HuH-7 (cell line): ENCODE measurements around the gene TRAPPC11.

Source experiments
- DNase-seq: peaks from one replicate; pipeline ENCODE4 v3.0.0; 2011; ENCODE audit warnings: low spot score

TRAPPC11 gene

DNA sequence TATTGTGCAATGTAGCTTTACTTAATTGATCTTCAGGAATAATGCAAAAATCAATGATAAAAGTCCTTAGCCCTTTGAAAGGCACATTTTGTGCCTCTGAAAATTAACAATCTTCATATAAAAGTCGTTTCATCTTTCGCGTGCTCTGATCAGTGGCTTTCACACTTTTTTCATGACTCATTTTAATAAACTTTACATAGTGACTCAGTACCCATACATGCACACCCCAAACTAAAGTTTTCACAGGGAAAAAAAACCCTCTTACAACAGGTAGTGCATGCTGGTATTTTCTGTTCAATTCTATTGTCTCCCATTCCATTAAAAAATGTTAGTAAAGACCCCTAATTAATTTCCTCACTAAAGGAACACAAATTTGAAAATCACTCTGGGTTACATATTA, 21.6 kb upstream of the TRAPPC11 start:
- no peak for DNase-seq

DNA sequence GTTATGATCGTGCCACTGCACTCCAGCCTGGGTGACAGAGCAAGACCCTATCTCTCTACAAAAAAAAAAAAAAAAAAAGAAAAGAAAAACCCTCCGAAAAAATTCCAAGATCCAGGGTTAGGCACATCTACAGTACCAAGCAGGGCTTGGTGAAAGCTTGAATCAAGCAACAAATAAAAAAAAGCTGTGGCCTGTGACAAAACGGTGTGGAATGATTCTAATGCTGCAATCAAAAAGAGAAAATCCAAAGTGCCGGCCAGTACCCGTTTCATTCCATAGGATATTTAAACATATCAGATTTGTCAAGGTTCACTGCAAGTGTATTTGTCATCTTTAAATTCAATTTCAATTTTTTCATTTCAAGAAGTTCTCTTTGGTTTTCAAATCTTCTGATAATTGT, 20.7 kb upstream of the TRAPPC11 start:
- DNase-seq: no peak

DNA sequence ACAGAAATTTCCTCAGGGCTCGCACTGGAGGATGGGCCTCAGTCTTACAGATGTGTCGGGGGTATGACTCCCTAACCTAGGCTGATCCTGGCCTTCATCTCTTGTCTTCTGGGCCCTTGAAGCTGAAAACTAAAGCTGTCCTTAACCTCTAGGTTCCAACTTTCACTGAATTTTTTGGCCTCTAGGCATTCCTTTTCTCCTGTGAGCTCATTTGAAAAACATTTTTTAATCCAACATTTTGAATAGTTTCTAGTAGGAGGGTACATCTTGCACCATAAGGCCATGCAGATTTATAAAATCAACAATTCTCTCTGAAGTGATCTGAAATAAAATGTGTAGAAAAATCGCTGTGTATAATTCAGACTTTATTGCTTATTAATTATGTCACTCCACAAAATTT, 19.8 kb upstream of the TRAPPC11 start:
- DNase-seq: no peak

DNA sequence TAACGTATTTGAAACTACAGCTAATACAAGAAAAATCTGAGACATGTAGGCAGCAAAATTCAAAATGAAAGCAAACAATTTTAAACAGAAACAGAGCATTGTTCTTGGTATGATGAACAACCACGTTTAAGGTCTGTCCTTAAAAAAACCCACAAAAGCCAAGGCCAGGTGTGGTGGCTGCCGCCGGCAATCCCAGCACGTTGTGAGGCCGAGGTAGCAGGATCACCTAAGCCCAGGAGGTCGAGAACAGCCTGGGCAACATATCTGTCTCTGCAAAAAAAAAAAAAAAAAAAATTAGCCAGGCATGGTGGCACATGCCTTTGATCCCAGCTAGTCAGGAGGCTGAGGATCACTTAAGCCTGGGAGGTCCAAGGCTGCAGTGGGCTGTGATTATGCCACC, 13.8 kb upstream of the TRAPPC11 start:
- no peak for DNase-seq

DNA sequence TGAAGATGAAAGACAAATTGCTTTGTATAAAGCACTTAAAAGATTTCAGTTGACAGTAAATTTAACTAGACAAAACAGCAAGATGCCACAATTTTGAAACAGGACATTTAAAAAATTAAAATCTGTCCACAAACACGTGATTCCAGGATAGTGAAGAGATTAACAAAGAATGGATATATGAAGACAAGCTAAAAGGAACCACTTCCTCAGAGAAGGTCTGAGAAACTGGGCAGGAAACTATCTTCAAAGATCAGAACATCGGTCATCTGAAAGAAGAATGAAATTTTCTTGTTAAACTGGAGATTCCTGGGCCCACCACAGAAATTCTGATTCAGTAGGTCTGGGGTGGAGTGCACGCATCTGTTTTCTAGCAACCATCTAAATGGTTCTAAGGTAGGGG, 1.5 kb upstream of the TRAPPC11 start:
- DNase-seq: no peak

DNA sequence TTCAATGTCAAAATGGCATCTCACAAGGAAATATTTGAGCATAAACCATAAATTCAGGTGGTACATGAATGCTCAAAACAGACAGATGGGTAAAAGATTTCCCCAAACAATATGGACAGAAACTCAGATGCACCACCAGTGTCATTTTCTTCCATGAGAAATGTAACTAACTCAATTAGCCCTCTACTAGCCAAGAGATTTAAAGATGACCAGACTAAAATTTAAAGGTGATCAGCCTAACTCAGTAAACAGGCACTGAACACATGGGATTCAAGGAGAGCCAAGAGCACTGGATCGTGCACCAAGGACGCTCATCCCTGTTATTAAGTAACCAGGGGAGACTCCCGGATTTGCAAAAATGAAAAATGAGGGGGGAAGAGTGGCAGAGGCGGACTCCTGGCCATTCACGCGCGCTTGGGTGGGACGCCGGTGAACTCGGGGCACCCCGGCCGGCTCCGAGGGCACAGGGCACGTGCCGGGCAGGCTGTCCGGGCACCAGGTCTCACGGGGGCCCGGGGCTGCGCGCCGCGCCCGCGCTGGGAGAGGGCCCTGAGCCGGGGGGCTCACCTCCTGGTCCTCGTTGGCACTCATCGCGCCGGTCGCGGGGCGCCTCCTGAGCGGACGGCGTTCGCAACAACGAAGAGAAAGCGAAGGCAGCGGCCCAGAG, 598 bp upstream of the TRAPPC11 start:
- DNase-seq: no peak

DNA sequence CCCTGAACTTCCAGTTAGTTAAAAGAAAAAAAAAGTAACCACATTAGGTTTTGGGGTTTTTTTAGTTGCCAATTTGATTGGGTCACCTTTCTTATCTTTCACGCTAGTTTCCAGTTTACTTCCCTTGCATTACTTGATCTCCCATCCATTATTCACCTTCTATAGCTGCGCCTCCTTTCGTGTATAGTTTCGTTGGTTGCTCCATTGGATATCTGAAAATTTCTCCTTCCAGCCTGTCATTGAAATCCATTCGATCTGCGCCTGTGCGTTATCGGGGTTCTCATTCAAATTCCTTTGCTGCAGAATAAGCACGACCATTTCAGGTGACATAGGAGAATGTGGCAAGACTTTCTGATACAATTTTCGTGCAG, 764 bp downstream of the TRAPPC11 start:
- DNase-seq: no peak

DNA sequence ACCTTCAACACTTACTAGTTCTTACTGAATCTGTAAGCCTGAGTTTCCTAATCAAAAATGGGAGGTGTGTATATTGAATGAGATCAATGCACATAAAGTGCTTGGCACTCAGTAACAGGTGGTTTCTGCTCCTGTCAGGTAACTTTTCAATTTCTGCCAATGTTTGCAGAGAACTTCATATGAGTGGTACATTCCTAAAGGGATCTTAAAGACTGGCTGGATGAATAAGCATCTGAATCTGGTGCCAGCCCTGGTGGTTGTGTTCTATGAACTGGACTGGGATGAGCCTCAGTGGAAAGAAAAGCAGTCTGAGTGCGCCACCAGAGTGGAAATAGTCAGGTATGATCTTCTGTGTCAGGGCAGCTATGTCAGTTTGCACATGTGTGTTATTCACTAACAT, 7.0 kb downstream of the TRAPPC11 start:
- DNase-seq: no peak

DNA sequence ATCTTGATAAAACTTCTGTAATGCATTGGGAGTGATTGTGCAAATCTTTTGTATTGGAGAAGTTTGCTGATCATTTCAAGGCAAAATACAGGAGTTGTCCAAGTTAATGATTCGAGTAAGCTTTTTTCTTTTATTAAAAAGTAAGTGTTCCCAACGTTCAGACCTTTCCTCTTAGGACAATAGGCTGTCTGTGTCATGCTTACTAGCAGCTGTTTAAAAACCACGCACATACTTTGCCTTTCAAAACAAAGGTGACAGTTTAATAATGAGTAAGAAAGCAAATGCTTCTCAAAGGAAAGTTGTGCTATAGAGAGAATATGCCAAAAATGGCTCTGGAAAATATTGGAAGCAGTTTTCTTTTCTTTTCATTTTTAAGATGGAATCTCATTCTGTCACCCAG, 11.2 kb downstream of the TRAPPC11 start:
- no peak for DNase-seq

DNA sequence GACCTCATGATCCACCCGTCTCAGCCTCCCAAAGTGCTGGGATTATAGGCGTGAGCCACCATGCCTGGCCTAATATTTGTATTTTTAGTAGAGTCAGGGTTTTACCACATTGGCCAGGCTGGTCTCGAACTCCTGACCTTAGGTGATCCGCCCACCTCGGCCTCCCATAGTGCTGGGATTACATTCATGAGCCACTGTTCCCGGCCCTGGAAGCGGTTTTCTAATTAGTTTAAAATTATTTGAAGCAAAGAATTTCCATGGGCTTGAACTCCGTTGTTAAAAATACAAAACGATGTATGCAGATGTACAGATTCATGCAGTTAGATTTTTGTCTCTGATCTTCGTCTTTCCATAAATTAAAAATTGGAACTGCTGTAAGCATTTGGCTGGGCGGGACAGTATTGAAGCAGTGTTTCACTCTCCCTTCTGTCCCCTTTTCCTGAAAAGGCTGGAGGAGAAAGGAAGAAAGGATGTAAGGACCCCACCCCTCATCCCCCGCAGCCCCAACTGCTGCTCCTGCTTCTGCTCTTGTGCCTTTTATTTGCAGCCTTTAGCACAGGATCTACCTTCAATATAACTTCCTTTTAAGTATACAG, 12.0 kb downstream of the TRAPPC11 start:
- no peak for DNase-seq

DNA sequence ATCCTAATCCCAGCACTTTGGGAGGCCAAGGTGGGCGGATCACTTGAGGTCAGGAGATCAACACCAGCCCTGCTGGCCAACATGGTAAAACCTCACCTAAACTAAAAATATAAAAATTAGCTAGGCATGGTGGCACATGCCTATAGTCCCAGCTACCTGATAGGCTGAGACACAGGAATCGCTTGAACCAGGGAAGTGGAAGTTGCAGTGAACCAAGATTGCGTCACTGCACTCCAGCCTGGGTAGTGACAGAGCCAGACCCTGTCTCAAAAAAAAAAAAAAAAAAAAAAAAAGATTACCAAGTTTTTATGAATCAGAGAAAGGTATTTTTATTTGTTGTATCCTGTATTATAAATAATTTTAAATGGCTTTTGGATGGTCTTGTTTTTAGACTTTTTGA, 15.1 kb downstream of the TRAPPC11 start:
- no peak for DNase-seq

DNA sequence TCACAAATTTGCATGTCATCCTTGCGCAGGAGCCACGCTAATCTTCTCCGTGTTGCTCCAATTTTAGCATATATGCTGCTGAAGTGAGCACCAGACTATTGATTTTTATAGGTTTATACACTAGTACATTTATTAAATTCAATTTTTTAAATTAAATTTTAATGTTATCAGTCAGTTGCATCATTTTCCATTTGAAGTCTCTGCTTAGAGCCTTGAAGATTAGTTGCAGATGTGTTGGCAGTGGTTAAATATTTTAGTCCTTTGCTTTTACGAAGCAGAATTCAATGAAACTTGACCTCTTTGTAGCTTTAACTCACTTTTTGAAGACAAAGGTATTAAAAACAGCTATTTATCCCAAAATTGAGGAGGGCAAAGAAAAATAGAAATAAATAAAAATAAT, 16.5 kb downstream of the TRAPPC11 start:
- no peak for DNase-seq

DNA sequence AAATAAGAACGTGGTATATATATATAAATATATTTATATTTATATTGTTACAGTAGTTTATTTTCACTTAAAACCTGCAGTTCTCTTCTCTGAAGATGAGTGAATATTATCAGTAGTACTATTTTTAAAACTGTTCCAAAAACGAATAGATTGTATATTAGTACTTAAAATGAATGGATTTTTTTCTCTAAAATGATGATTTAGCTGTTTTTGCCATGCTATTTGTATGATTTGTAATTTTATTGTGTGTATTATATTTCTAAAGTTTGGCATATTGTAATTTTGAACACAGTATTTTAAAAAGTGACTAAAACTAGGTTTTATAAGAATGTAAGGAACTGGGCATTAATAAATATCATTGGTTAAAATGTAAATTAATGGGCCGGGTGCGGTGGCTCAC, 22.0 kb downstream of the TRAPPC11 start:
- no peak for DNase-seq

DNA sequence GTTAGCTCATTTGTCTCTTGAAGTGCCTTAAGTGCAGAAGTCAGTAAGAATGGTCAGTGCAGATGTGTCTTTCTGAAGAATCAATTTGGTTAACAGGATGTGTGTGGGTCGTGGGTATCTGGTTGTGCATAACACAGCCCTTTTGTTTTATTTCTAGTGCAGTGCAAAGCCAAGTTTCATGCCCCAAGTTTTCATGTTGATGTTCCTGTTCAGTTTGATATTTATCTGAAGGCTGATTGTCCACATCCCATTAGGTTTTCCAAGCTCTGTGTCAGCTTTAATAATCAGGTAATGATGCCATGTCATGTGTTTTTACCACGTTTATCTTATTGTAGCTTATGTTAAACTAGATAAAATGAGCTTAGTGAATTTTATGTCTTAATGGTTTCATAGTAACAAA, 27.4 kb downstream of the TRAPPC11 start:
- DNase-seq: no peak

DNA sequence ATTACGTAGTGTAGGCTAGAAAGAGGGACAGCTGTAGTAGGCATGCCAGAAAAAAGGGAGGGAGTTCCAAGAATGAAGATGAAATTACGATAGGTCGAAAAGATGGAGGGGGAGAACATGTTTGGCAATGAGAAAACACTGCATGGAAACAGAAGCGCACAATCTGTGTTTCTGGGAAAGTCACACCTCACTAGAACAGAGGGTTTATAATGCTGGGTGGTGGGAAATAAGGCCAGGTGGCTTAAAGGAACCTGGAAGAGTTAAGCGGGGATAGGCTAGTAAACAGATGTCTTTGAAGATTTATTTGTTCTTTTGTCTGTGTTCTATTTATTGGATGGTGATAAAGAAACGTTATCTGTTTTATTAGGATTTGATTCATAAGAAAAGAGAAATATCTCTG, 29.1 kb downstream of the TRAPPC11 start:
- DNase-seq: no peak

DNA sequence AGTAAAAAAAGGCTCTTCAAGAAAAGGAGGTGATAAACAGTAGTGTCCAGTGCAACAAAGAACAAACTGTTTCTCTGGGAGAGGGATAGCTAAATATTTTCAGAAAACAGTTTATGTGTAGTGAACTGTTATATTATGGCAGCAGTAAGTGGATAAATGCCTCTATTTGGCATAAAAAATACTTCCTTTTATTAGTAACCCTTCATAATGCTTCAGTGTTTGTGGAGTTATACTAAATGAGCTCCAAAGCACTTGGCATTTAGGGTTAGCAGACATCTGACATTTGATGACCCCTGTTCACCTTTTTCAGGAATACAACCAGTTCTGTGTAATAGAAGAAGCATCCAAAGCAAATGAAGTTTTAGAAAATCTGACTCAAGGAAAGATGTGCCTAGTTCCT, 31.9 kb downstream of the TRAPPC11 start:
- no peak for DNase-seq

DNA sequence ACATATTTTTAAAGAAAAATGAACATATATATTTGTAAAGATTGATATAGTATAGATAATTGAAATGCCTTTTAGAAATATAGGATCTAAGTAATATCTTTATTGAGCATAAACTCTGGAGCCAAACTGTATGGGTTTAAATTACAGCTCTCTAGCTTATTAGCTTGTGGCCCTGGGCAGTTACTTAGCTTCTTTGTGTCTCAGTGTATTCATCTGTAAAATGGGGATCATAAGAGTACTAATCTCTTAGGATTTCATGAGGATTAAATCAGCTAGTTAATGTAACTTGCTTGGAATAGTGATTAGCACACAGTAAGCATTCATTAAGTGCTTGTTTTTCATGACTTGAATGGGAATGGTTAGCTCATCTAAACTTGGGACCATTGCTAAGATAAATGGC, 32.8 kb downstream of the TRAPPC11 start:
- no peak for DNase-seq

DNA sequence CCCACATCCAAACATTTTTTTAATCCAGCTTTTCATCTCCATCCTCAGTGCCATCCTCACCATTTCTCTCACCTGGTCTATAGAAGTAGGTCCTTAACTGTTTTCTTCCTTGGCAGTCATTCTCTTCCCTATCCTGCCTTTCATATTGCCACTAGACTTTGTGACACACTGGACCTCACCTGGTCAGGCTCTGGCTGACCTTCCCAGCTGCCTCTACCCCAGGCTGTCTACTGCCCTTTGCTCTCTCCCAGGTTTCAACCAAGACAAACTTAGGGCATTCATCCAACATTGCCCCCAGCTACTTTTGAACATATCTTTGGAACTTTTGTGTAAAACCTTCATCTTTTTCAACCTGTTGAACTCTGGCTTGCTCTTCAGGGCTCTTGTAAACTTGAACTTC, 39.8 kb downstream of the TRAPPC11 start:
- DNase-seq: no peak

DNA sequence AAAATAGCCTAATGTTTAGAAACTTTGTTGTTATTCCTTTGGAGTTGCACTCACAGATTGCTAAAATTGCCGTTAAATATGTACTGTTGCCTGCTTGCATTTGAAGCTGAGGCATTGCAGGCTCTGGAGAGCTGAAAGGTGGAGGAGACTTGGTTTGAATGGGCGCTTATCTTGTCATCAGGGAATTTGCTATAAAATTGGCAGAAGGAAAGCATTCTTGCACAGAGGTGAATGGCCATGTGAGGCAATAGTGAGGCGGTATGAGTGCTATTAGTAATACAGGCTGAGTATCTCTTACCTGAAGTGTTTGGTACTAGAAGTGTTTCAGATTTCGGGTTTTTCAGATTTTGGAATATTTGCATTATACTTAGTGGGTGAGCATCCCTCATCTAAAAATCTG, 41.3 kb downstream of the TRAPPC11 start:
- DNase-seq: no peak

DNA sequence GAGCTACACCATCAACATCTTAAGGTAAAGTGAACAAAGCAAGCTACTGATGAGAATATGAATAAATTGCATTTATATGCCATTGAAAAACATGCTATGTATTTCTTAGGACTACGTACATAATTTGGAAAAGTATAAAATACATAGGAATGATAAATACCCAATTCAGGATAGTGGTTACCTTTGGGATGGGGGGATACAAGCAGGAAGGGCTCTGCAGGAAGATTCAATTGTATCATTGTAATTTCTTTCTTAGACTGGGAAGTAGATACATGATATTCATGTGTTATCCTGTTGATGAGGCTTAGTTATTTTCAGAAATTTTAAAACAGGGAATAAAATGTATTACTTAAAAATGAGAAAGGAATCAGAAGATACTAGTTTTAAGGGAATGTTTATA, 43.4 kb downstream of the TRAPPC11 start:
- DNase-seq: no peak

DNA sequence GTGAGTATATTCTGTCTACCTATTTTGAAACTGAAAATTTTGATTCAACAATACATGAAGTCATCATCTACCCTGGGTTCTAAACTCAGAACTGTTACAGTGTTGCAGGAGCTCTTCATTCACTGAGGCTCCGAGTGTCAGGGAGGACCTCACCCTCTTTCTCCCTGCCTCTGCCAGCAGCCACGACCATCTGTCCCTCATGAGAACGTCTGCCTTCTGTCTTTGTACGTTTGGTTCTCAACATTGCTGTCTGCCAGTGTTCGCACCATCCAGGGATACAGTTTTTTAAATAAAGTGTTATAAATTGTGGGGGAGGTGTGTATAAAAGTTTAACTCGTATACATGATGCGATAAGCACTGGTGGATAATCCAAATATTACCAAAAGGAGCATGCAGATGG, 55.5 kb downstream of the TRAPPC11 start:
- no peak for DNase-seq

DNA sequence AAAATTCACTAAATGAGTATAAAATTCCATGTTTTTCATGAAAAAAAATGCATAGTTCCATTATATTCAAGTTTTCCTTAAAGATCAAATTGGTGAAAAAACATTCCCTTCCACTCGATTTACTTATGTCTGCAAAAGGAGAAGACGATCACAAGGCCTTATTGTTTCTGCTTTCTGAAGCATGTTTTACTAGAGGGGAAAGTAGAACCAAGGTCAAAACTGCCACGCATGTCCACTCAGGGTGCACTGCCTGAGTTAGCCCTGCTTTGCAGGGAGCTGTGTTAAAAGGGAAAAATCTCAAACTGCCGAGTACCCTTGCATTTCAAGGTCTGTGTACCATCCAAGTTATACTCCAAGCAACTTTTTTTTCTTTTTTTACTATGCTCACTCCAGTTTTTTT, 57.2 kb downstream of the TRAPPC11 start:
- no peak for DNase-seq

DNA sequence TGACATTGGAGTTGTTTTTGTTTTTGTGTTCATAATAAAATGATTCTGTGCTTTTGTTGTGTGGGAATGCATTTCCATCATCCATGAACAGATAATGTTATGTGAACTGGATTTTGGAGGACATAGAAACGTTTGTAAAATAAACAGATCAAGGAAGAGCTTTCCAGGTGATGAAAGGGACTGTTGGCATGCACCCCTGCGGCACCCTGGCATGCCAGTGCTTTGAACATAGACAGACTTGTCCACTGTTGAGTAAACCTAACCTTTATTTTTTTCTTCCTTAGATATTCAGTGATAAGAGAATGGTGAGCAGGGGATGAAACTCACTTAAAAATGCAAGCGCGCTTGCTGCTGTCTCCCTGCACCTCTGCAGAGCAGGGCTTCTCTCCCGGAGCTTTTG, 59.8 kb downstream of the TRAPPC11 start:
- no peak for DNase-seq
